ENCODE results near the gene RGS7.
"Not testable (repeated sequence)": the region's sequence is repeated elsewhere in the genome, so short reads cannot be mapped to it uniquely, and the experiment has no call there.

The RGS7 gene

DNA sequence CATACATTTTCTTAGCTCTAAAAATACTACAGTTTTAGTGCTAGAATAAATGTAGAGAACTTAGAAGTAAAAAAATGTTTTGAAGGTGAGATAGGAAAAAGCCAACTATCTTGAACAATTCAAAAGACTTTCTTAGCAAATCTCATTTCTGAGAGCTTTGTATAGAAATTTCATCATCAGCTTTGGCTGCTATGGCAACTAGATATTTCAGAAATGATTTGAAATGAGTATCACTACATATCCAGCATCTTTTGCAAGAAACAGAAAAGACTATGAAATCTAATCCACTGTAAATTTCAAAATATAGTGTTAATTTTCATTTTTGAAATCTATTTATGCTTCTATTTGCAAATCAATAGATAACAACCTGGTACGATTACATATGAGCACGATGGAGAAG lies 57.7 kb downstream of the RGS7 start:
- TF ChIP-seq, protein P1, sequence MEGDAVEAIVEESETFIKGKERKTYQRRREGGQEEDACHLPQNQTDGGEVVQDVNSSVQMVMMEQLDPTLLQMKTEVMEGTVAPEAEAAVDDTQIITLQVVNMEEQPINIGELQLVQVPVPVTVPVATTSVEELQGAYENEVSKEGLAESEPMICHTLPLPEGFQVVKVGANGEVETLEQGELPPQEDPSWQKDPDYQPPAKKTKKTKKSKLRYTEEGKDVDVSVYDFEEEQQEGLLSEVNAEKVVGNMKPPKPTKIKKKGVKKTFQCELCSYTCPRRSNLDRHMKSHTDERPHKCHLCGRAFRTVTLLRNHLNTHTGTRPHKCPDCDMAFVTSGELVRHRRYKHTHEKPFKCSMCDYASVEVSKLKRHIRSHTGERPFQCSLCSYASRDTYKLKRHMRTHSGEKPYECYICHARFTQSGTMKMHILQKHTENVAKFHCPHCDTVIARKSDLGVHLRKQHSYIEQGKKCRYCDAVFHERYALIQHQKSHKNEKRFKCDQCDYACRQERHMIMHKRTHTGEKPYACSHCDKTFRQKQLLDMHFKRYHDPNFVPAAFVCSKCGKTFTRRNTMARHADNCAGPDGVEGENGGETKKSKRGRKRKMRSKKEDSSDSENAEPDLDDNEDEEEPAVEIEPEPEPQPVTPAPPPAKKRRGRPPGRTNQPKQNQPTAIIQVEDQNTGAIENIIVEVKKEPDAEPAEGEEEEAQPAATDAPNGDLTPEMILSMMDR (IDR thresholded peaks at IDR 0.05) = no peak
- H3K27ac ChIP-seq = no peak overlapping the region
- no peak for DNase-seq (ENCODE audit: low spot score)
- H3K4me3 ChIP-seq = no peak overlapping the region

- no peak overlapping the region for H3K4me3 ChIP-seq
- no peak overlapping the region for H3K27ac ChIP-seq
- DNase-seq (ENCODE audit: low spot score) = no peak
- TF ChIP-seq, protein P1 (IDR thresholded peaks at IDR 0.05) = no peak
Measured at GRCh38 chr1:241292973-241293372, 64.0 kb downstream of the RGS7 start.

DNA sequence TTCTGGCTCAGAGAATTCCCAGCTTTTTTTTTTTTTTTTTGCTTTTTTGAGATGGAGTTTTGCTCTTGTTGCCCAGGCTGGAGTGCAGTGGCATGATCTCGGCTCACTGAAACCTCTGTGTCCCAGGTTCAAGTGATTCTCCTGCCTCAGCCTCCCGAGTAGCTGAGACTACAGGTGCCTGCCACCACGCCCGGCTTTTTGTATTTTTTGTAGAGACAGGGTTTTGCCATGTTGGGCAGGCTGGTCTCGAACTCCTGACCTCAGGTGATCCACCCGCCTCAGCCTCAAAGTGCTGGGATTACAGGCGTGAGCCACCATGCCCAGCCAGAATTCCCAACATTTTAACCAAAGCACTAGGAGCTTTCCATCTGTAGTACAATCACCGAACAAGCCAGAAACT lies 65.5 kb downstream of the RGS7 start:
- not testable (repeated sequence) for H3K4me3 ChIP-seq; DNase-seq (ENCODE audit: low spot score); H3K27ac ChIP-seq

DNA sequence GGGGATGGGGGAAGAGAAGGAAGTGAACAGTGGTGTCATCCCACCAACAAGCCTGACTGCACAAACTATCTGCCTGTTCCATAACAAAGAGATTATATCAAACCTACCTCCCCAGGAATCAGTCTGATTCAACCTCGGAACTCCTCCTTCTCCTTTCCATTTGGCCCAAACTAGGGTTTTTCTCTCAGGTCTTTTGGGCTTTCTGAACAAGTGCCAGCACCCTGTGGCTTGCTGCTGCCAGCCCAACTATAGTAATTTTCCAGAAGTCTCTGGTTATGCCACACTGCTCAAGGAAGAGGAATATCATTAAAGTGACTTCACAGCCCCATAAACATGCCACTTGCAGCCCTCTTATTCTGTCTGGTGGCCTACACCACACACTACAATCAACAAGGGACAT lies 70.5 kb downstream of the RGS7 start:
- TF ChIP-seq, protein P1 (IDR thresholded peaks at IDR 0.05) = no peak
- no peak overlapping the region for H3K4me3 ChIP-seq
- DNase-seq (ENCODE audit: low spot score) = no peak
- H3K27ac ChIP-seq = no peak overlapping the region

DNA sequence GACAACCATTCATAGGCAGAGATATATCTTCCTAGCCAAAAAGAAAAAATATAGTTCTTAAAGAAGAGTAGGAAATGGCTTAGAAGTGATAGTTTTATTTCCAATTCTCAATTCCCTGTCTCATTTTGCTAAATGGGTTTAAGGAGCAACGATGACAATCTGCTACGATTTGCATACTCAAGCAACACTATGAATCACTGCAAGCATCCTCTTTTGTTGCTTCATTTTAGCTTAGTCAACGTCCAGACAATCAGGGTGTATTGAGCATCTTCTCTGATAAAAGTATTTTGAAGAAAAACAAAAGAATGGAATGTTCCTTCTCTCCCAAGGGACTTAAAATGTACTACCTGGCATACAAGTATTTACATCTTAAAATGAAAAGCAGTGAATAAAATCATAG lies 80.6 kb downstream of the RGS7 start:
- no peak overlapping the region for H3K27ac ChIP-seq
- TF ChIP-seq, protein P1 (IDR thresholded peaks at IDR 0.05) = no peak
- H3K4me3 ChIP-seq = no peak overlapping the region
- no peak for DNase-seq (ENCODE audit: low spot score)

DNA sequence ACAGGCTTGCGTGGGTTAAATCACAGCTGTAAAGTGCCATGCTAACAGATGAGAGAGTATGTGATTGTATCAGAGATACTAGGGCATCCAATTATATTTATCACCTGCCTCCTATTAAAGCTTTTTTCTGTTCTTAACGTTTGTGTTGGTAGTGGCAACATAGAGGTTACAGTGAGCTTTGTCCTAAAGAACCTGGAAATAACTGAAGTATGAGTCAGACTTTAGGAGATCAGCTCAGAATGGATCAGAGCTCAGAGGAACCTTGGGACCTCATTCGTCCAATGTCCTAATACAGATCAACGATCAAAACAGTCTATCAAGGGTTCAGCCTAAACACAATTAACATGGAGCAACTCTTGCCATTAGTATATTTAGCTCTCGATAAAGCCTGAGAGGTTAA lies 81.0 kb downstream of the RGS7 start:
- no peak for DNase-seq (ENCODE audit: low spot score)
- no peak overlapping the region for H3K27ac ChIP-seq
- TF ChIP-seq, protein P1 (IDR thresholded peaks at IDR 0.05) = no peak
- H3K4me3 ChIP-seq = no peak overlapping the region

- TF ChIP-seq, protein P1 (IDR thresholded peaks at IDR 0.05) = no peak
- Histone ChIP-seq H3K27ac (no peak overlapping the region), H3K4me3 (no peak overlapping the region)
- DNase-seq (ENCODE audit: low spot score) = no peak
Measured at GRCh38 chr1:241275226-241275625, 81.8 kb downstream of the RGS7 start.

DNA sequence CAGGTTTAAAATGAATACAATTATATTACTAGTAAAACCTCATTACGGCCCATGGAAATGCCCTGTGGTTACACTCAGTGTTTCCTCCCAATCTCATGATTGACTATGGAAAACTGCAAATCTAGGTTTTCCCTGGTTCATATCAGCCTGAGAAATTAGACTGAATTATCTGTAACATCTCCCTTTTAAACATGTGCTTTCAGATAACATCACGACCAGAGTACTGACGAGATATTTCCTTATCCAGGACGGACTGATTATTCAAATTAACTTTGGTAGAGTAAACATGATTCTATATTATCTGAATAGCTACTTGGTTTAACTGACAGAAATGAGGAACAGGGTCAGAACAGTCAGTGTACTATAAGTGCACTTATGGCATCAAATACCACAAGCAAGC lies 82.3 kb downstream of the RGS7 start:
- DNase-seq (ENCODE audit: low spot score) = no peak
- TF ChIP-seq, protein P1 (IDR thresholded peaks at IDR 0.05) = no peak
- no peak overlapping the region for H3K4me3 ChIP-seq
- H3K27ac ChIP-seq = no peak overlapping the region

All from coronary artery (tissue), 2 donors.